Activated T-cell treated with anti-CD3 and anti-CD28 coated beads, Interleukin-2, amount 50 U/mL, for 72 hours (primary cell): ENCODE results near the gene ARNT2. TPM values are rescaled to one million over a fixed set of nuclear protein-coding genes. Genes with fewer than 3 reads are reported as not detected.

ENCODE experiments used
- ATAC-seq, 2 donors: fragments of 150-1000 bp; cut with Tn5 transposase; replicated peaks in 1 of 2; 2 replicates each; pipeline ENCODE4 v1.10.0; 2021; ENCODE audit warnings: moderate library complexity in 2 of 2, mild to moderate bottlenecking in 1 of 2
- DNase-seq, 2 donors: peaks; one replicate each; pipeline ENCODE4 v3.0.0; 2021 to 2022; ENCODE audit warnings: mixed read lengths in 1 of 2
- H3K27ac Mint-ChIP-seq: one replicate; pipeline ENCODE4 v1.8.0; 2022; ENCODE audit warnings: mild to moderate bottlenecking, moderate library complexity, mixed read lengths
- H3K27me3 Mint-ChIP-seq: one replicate; pipeline ENCODE4 v1.8.0; 2022; ENCODE audit warnings: low read depth, mixed read lengths
- H3K36me3 Mint-ChIP-seq, 2 donors: one replicate each; pipeline ENCODE4 v1.8.0; 2022; ENCODE audit warnings: mixed read lengths in 2 of 2, mild to moderate bottlenecking in 1 of 2; ENCODE audit not compliant: insufficient read depth in 2 of 2
- H3K4me1 Mint-ChIP-seq: one replicate; pipeline ENCODE4 v1.8.0; 2022; ENCODE audit warnings: low read depth, mixed read lengths
- H3K4me3 Mint-ChIP-seq, 2 donors: one replicate each; pipeline ENCODE4 v1.8.0; 2022; ENCODE audit warnings: mild to moderate bottlenecking in 2 of 2, mixed read lengths in 2 of 2, moderate library complexity in 2 of 2
- H3K9me3 Mint-ChIP-seq, 2 donors: one replicate each; pipeline ENCODE4 v1.8.0; 2022; ENCODE audit warnings: mixed read lengths in 2 of 2
- total RNA-seq, 2 donors: library from RNA; stranded (reverse); gene quantifications; one replicate each; pipeline ENCODE4 v1.2.3, GENCODE V29; 2022

ARNT2 gene
- total RNA-seq, 2 donors from 2014 or later, result 0.07 to 0.19 TPM

DNA sequence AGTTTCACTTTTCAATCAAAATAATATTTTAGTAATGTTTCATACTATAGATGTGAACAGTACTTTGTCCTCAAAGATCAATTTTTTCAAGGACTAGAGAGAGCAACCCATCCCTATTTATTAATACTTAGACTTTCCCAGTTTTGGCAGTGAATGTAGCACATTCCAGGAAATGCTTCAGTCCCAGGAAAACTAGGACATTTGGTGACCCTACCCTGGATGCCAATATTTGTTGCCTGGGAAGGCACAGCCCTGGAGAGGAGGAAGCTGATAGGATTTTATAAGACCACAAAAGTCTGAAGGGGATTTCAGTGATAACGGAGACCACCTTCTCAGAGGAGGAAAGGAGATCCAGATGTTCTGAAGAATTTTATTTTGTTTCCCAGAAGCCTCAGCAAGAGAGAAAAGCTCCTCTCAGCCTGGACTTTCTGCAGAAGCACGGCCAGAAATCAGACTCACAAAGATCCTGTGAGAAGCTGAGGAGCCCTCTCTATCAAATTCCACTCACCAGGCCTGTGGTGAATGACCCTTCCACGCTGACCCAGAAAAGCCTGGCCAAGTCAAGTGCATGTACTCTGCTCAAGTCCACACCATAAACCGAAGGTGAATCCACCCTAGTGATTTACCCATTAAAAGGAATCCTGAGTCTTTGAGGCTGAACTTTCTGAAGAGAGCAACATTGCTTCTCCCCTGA is 203.3 kb downstream of the ARNT2 start:
- H3K4me3 Mint-ChIP-seq, result no peak overlapping the region
- DNase-seq, result no peak
- no peaks in the 10 kb centered on the region for H3K27me3 Mint-ChIP-seq
- no peak overlapping the region for H3K27ac Mint-ChIP-seq
- no peaks in the 10 kb centered on the region for H3K4me1 Mint-ChIP-seq
- no peaks in the 10 kb centered on the region for H3K9me3 Mint-ChIP-seq
- ATAC-seq, result no peak
- no peaks in the 10 kb centered on the region for H3K36me3 Mint-ChIP-seq

DNA sequence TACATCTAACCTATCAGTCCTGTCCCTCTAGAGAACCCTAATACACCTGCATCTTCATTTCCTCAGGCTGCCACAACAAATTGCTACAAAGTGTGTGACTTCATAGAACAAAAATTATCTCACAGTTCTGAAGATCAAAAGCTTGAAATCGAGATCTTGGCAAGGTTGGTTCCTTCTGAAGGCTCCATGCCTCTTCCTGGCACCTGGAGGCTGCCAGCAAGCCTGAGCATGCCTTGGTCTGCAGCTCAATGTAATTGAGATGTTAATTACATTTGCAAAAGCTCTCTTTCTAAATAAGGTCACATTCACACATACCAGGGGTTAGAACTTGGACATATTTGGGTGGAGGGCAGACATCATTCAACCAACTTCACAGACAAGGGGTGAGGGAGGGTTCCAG is 204.5 kb downstream of the ARNT2 start:
- no peaks in the 10 kb centered on the region for H3K36me3 Mint-ChIP-seq
- no peak overlapping the region for H3K4me3 Mint-ChIP-seq
- H3K27ac Mint-ChIP-seq, result no peak overlapping the region
- ATAC-seq, result no peak
- no peak for DNase-seq
- H3K27me3 Mint-ChIP-seq, result no peaks in the 10 kb centered on the region
- no peaks in the 10 kb centered on the region for H3K9me3 Mint-ChIP-seq
- no peaks in the 10 kb centered on the region for H3K4me1 Mint-ChIP-seq

DNA sequence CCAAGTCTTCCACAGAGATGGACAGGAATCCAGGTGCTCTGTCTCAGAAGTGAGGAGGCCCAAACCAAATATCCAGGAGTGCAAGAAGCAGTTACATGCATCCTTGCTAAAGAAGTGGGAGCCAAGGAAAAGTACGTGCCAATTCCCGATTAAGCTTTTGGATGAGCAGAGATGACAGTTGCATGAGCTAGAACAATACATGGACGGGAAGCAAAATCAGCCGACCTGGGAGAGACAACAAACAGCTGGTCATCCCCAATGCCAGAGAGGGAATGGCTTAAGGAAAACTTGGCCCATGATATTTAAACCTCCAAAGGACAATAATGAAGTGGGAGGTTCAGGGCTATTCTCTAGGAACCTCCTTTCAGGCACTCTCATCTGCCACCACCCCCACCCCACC is 204.9 kb downstream of the ARNT2 start:
- ATAC-seq (no peak), DNase-seq (no peak)
- Mint-ChIP-seq H3K4me1 (no peaks in the 10 kb centered on the region), H3K4me3 (no peak overlapping the region), H3K9me3 (no peaks in the 10 kb centered on the region), H3K27me3 (no peaks in the 10 kb centered on the region), H3K27ac (no peak overlapping the region), H3K36me3 (no peaks in the 10 kb centered on the region)

DNA sequence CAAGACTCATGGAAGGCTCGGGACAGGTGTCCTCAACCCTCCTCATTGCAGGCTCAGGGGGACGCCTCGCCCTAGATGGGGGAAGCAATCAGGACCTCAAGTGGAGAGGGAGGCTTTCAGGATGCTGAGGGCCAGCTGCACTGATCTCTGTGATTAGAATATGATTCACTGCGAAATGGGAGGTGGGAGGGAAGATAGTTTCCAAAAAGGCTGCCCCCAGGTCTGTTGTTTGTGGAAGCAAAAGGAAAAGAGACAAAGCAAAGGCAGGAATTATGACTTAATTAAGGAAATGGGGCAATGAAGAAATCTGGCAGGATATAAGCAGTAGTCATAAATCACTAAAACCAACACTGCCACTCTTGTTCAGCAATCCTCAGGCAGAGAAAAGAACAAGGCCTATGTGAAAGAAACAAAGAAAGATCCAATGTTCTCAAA is 205.3 kb downstream of the ARNT2 start:
- ATAC-seq (no peak), DNase-seq (no peak)
- no peak overlapping the region for H3K27ac Mint-ChIP-seq
- H3K36me3 Mint-ChIP-seq, result no peaks in the 10 kb centered on the region
- H3K27me3 Mint-ChIP-seq, result no peaks in the 10 kb centered on the region
- no peaks in the 10 kb centered on the region for H3K4me1 Mint-ChIP-seq
- no peak overlapping the region for H3K4me3 Mint-ChIP-seq
- no peaks in the 10 kb centered on the region for H3K9me3 Mint-ChIP-seq

DNA sequence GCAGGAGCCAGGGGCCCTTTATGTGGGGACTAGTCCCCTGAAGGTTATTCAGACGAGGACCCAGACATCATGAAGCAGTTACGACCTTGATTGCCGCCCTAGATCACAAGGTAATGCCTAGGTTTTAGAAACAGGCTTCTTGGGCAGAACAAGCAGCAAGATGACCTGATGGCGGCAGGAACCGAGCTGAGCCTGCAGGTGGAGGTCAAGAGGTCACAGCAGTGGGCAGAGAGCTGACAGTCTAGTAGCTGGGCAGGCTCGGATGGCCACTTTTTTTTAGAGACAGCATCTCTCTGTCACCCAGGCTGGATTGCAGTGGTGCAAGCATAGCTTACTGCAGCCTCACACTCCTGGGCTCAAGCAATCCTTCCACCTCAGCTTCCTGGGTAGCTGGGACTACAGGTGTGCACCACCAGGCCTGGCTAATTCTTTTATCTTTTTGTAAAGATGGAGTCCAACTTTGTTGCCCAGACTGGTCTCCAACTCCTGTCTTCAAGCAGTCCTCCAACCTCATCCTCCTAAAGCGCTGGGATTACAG is 207.4 kb downstream of the ARNT2 start:
- Mint-ChIP-seq H3K27ac (no peak overlapping the region), H3K27me3 (no peaks in the 10 kb centered on the region), H3K4me1 (no peaks in the 10 kb centered on the region), H3K36me3 (no peaks in the 10 kb centered on the region), H3K9me3 (no peaks in the 10 kb centered on the region), H3K4me3 (no peak overlapping the region)
- ATAC-seq (no peak), DNase-seq (no peak)

DNA sequence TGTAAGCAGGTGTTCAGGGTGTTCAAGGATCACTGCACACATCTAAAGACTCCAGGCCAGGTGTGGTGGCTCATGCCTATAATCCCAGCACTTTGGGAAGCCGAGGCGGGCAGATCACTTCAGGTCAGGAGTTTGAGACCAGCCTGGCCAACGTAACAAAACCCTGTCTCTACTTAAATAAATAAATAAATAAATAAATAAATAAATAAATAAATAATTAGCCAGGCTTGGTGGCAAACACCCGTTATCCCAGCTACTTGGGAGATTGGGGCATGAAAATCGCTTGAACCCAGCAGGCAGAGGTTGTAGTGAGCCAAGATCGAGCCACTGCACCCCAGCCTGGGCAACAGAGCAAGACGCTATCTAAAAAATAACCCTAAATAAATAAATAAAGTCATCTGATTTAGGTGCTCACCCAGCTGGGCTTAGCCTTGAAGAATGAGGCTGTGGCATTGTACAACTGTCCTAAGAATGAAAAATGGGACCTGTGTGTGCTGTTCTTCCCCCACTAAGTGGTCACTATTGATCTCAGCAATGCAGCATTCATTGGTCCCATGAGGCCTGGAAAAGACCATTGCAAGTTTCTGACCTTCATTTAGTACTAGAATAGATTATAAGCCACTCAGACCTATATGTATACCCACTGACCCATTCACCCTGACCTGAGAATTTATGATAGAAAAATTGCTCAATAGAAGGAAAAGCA is 208.1 kb downstream of the ARNT2 start:
- Mint-ChIP-seq H3K4me1 (no peaks in the 10 kb centered on the region), H3K27me3 (peaks cover 2% of the 10 kb centered on the region), H3K9me3 (no peaks in the 10 kb centered on the region), H3K36me3 (no peaks in the 10 kb centered on the region), H3K4me3 (no peak overlapping the region), H3K27ac (no peak overlapping the region)
- ATAC-seq (no peak), DNase-seq (no peak)

DNA sequence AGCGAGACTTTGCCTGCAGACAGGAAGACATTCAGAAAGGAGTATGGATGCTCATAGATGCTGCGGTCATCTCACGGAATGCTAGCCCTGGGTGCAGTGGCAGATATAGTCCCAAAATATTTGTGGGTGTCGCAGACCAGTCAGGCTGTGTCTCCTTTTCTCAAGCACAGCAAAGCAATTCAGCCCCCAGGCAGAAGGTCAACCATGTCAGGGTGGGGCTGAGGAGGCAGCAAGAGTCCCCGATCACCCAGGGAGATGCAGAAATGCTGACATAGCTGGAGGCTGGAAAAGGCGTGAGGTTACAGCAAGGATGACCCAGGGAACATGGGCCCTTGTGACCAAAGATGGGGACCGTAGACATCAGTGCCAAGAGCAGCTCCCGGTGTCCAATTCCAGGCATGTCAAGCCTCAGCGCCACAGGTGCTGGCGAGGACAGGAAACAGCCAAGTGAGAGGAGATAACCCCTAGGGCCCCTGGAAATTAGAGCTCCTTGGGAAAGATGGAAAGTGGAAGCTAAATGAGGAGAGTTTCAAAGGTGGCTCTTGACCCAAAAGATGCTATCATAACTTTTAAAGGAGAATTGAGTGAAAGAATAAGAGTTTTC is 209.7 kb downstream of the ARNT2 start:
- Mint-ChIP-seq H3K9me3 (no peaks in the 10 kb centered on the region), H3K27ac (no peak overlapping the region), H3K4me3 (no peak overlapping the region), H3K27me3 (peaks cover 16% of the 10 kb centered on the region), H3K36me3 (no peaks in the 10 kb centered on the region), H3K4me1 (no peaks in the 10 kb centered on the region)
- no peak for ATAC-seq
- no peak for DNase-seq

DNA sequence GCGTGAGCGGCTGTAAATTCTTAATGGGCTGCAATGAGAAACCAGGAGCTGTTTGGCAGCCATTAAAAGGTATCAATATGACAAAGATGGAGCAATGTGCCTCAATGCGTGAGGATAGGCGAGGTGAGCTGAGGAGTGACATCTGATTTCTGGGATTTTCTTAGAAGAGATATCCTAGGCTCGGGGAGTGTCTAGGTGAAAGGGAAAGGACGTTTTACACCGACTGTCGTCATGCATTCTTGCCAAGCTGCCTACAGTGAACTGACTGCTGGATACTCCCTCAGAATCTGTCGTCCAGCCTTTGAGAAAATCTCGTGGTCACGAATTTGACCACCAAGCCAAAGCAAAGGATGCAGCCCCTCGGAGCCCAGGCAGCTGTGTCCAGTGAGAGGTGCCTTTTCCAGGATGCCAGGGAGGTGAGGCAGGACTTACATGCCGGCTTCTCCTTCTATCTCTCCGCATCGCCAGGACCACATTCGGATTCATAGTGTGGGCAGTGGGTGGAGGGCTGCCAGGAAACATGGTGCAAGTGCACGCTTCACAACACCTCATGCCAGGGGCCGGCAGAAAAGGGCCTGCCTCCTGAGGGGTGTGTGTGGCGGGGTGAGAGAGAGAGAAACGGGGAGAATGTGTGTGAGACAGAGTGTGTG is 210.7 kb downstream of the ARNT2 start:
- H3K36me3 Mint-ChIP-seq, result no peaks in the 10 kb centered on the region
- no peak overlapping the region for H3K4me3 Mint-ChIP-seq
- H3K27ac Mint-ChIP-seq, result no peak overlapping the region
- no peaks in the 10 kb centered on the region for H3K4me1 Mint-ChIP-seq
- H3K27me3 Mint-ChIP-seq, result peaks cover 26% of the 10 kb centered on the region
- no peak for ATAC-seq
- DNase-seq, result no peak
- H3K9me3 Mint-ChIP-seq, result no peaks in the 10 kb centered on the region

DNA sequence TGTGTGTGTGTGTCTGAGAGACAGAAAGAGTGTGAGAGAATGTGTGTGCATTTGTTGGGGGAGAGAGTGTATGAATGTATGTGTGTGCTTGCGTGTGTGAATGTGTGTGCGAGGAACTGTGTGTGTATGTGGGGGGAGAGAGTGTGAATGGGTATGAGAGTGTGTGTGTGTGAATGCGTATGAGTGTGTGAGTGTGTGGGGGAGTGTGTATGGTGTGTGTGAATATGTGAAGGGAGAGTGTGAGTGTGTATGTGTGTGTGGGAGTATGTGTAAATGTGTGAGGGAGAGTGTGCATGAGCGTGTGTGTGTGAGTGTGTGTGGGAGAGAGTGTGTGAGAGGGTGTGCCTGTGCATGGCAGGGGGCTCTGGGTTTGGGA is 211.2 kb downstream of the ARNT2 start:
- Mint-ChIP-seq H3K27me3 (peaks cover 26% of the 10 kb centered on the region), H3K4me3 (no peak overlapping the region), H3K27ac (no peak overlapping the region), H3K9me3 (no peaks in the 10 kb centered on the region), H3K4me1 (no peaks in the 10 kb centered on the region), H3K36me3 (no peaks in the 10 kb centered on the region)
- no peak for ATAC-seq
- DNase-seq, result no peak

DNA sequence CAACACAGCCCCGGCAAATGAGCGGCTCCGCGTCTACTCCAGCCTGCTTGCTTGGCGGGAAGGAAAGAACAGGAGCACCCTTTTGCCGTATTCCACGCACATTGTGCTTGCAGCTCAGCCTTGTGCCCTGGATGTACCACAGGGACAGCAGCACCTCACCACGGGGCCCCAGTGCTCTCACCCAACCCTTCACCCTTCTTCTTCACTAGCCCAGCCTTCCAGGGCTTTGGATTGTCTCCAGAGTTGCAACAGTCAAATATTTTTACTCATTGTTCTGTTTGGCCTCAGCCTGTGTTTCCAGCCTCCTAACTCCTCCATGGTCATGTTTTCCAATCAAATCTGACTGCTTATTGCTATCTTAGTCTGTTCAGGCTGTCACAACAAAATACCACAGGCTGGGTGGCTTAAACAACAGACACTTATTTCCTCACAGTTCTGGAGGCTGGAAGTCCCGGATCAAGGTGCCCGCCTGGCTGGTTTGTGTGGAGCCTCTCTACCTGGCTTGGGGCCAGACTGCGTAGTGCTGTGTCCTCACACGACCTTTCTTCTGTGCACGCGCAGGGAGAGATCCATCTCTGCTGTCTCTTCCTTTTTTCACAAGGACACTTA is 211.7 kb downstream of the ARNT2 start:
- H3K4me1 Mint-ChIP-seq, result no peaks in the 10 kb centered on the region
- H3K27me3 Mint-ChIP-seq, result peaks cover 26% of the 10 kb centered on the region
- no peak for DNase-seq
- H3K36me3 Mint-ChIP-seq, result peaks cover 0 to 2% of the 10 kb centered on the region in 2 donors
- ATAC-seq, result no peak
- H3K27ac Mint-ChIP-seq, result no peak overlapping the region
- no peak overlapping the region for H3K4me3 Mint-ChIP-seq
- H3K9me3 Mint-ChIP-seq, result no peaks in the 10 kb centered on the region

DNA sequence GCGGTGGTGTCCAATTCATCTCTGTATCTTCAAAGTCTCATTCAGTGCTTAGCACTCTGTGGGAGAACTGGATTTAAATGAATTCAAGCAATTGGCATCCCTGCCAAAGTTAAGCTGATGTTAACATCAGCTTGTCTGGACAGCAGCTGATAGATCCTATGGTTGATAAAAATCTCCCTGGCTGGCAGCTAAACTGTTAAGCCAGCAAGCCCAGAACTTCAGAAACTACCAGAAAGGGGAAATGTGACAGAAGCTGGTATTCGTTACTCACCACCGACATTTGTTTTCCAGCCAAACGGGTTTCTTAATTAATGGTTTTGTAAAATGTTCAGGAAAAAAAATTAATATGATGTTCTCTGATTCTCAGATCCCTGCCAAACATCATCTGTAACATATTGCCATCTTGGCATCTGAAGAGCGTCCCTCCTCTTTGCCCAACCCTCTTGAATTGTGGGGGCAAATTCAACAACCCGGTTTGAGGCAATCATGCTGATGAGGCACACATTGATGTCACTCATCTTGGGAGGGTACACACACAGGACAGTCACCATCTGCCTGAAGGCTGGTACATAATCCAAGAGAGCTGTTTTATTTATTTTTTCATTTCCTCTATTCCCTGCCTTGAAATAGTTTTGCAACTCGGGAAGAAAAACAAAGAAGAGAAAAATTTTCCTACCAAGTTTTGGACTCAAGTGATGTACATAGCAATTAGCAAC is 214.7 kb downstream of the ARNT2 start:
- no peak overlapping the region for H3K27ac Mint-ChIP-seq
- peaks cover 31% of the 10 kb centered on the region for H3K27me3 Mint-ChIP-seq
- no peak for DNase-seq
- no peak for ATAC-seq
- H3K9me3 Mint-ChIP-seq, result no peaks in the 10 kb centered on the region
- H3K4me1 Mint-ChIP-seq, result no peaks in the 10 kb centered on the region
- peaks cover 0 to 5% of the 10 kb centered on the region in 2 donors for H3K36me3 Mint-ChIP-seq
- H3K4me3 Mint-ChIP-seq, result no peak overlapping the region

DNA sequence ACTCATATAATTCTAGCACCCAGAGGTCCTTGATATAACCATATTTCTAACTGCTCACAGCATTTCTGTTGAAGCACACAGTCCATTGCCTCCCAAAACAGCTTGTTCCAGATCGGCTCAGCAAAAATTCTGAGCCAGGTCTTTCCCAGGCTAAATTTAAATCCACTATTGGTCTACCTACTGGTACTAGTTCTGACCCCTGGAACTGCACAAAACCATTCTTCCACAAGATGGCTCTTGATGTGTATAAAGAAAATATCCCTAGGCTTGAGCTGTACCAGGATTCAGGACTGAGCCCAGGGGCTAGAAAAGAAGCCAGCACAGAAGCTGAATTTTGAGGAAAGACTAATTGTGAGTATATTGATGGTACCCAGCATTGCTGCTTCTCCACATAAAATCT is 215.5 kb downstream of the ARNT2 start:
- Mint-ChIP-seq H3K4me3 (no peak overlapping the region), H3K4me1 (no peaks in the 10 kb centered on the region), H3K9me3 (no peaks in the 10 kb centered on the region), H3K27me3 (peaks cover 31% of the 10 kb centered on the region), H3K36me3 (peaks cover 0 to 5% of the 10 kb centered on the region in 2 donors), H3K27ac (no peak overlapping the region)
- DNase-seq (no peak), ATAC-seq (no peak)
